A549 (cell line): Measurements from ENCODE around the gene ASCL5. TPM values are rescaled to one million over a fixed set of nuclear protein-coding genes. Genes with fewer than 3 reads are reported as not detected.

Experiments used
- ATAC-seq, 2 experiments: fragments of 200-7000 bp in 1 of 2; fragments of >200 bp in 1 of 2; cut with Nextera tagmentation in 1 of 2; cut with Tn5 transposase in 1 of 2; 3 replicates each; pipeline versions ENCODE4 v1.8.0 to v1.9.1; 2018 to 2020; ENCODE audit warnings: mild to moderate bottlenecking in 1 of 2, moderate library complexity in 1 of 2
- CTCF ChIA-PET: fragments of 300-600 bp; sonication (Branson Sonifier 250); formaldehyde crosslinking; extraction: SDS; loops from one replicate; lab custom pipeline; 2021; ENCODE audit warnings: antibody characterized with exemption, inconsistent platforms; lab: Yijun Ruan, JAX
- POLR2A ChIA-PET: fragments of 350-600 bp; formaldehyde crosslinking; extraction: SDS; loops from one replicate; lab custom pipeline; 2021; ENCODE audit warnings: antibody characterized with exemption, inconsistent platforms; lab: Yijun Ruan, JAX
- DNase-seq, 2 experiments: peaks; one replicate each; pipeline versions ENCODE4 v3.0.0 to v3.0.0-alpha.2; 2011 to 2016; ENCODE audit warnings: low read depth in 1 of 2, low spot score in 1 of 2
- FAIRE-seq: peaks from 2 replicates; lab custom pipeline; 2011; peaks lifted over from hg19 to GRCh38; lab: Jason Lieb, UNC
- H3K27ac ChIP-seq, 2 experiments: fragments of >200 bp; sonication (Bioruptor Twin); formaldehyde crosslinking; 3 replicates each; pipeline ENCODE4 v1.5.1; 2016 to 2017
- H3K4me1 ChIP-seq: fragments of >200 bp; sonication (Bioruptor Twin); formaldehyde crosslinking; 3 replicates; pipeline ENCODE4 v1.6.1; 2016
- H3K4me2 ChIP-seq: fragments of >200 bp; sonication (Bioruptor Twin); formaldehyde crosslinking; 3 replicates; pipeline ENCODE4 v1.6.1; 2016
- H3K4me3 ChIP-seq: fragments of >200 bp; sonication (Bioruptor Twin); formaldehyde crosslinking; 3 replicates; pipeline ENCODE4 v1.5.1; 2016
- H3K9me3 ChIP-seq: fragments of >200 bp; sonication (Bioruptor Twin); formaldehyde crosslinking; 3 replicates; pipeline ENCODE4 v1.6.1; 2016
- BCL3 ChIP-seq: fragments of >200 bp; sonication (Bioruptor Twin); formaldehyde crosslinking; IDR thresholded peaks from 3 replicates; pipeline ENCODE4 v1.6.1; 2016
- BHLHE40 ChIP-seq: IDR thresholded peaks from 2 replicates; pipeline ENCODE4 v1.6.1; 2012; ENCODE audit warnings: low read depth, low read length, inconsistent platforms
- CBX8 ChIP-seq: fragments of 200-600 bp; sonication (generic); IDR thresholded peaks from 2 replicates; pipeline ENCODE4 v1.6.1; 2016
- CEBPB ChIP-seq, 2 experiments: fragments of >200 bp in 1 of 2; sonication (Bioruptor Twin) in 1 of 2; formaldehyde crosslinking in 1 of 2; IDR thresholded peaks; 2 replicates each; pipeline ENCODE4 v1.6.1; 2012 to 2016
- CHD4 ChIP-seq: fragments of 200-600 bp; sonication (generic); IDR thresholded peaks from 2 replicates; pipeline ENCODE4 v1.6.1; 2016; ENCODE audit warnings: antibody characterized with exemption, mild to moderate bottlenecking, borderline replicate concordance
- EHF ChIP-seq: fragments of 250-450 bp; sonication (Bioruptor Pico); IDR thresholded peaks from 2 replicates; pipeline ENCODE4 v1.5.0; 2020; ENCODE audit warnings: mild to moderate bottlenecking
- ESRRA ChIP-seq: fragments of 150-350 bp; IDR thresholded peaks from 2 replicates; pipeline ENCODE4 v1.6.1; 2014; ENCODE audit warnings: mild to moderate bottlenecking, low read length, borderline replicate concordance
- FOXS1 ChIP-seq: fragments of 250-450 bp; sonication (Bioruptor Pico); IDR thresholded peaks from 2 replicates; pipeline ENCODE4 v1.5.0; 2020; ENCODE audit warnings: mild to moderate bottlenecking, moderate library complexity
- HDAC2 ChIP-seq: fragments of 200-600 bp; sonication (generic); IDR thresholded peaks from 2 replicates; pipeline ENCODE4 v1.6.1; 2016
- HOXA7 ChIP-seq: fragments of 250-450 bp; sonication (Bioruptor Pico); IDR thresholded peaks from 2 replicates; pipeline ENCODE4 v1.5.0; 2020; ENCODE audit warnings: mild to moderate bottlenecking, moderate library complexity
- HOXB13 ChIP-seq: fragments of 250-450 bp; sonication (Bioruptor Pico); IDR thresholded peaks from 2 replicates; pipeline ENCODE4 v1.5.0; 2020; ENCODE audit warnings: low read depth, mild to moderate bottlenecking, moderate library complexity
- JUNB ChIP-seq: fragments of >200 bp; sonication (Bioruptor Twin); formaldehyde crosslinking; IDR thresholded peaks from 2 replicates; pipeline ENCODE4 v1.6.1; 2016
- KDM1A ChIP-seq: fragments of 200-600 bp; sonication (generic); IDR thresholded peaks from 2 replicates; pipeline ENCODE4 v1.6.1; 2016; ENCODE audit warnings: low read depth, mild to moderate bottlenecking
- MYC ChIP-seq: IDR thresholded peaks from 2 replicates; pipeline ENCODE4 v1.6.1; 2012; ENCODE audit warnings: mild to moderate bottlenecking, inconsistent platforms, low read length, improper control_type of control experiment, borderline replicate concordance
- PHF8 ChIP-seq: fragments of 200-600 bp; sonication (generic); IDR thresholded peaks from 2 replicates; pipeline ENCODE4 v1.6.1; 2016; ENCODE audit warnings: low read depth, mild to moderate bottlenecking, antibody characterized with exemption, moderate library complexity, borderline replicate concordance
- POLR2A ChIP-seq: IDR thresholded peaks from 2 replicates; pipeline ENCODE4 v1.6.1; 2012; ENCODE audit warnings: mild to moderate bottlenecking, low read length
- RARB ChIP-seq: fragments of 250-450 bp; sonication (Bioruptor Pico); IDR thresholded peaks from 2 replicates; pipeline ENCODE4 v1.8.0; 2021; ENCODE audit warnings: mild to moderate bottlenecking, moderate library complexity
- RCOR1 ChIP-seq: fragments of 150-350 bp; IDR thresholded peaks from 2 replicates; pipeline ENCODE4 v1.6.1; 2014; ENCODE audit warnings: antibody characterized with exemption, low read length, low read depth
- SMC3 ChIP-seq: fragments of >200 bp; sonication (Bioruptor Twin); formaldehyde crosslinking; IDR thresholded peaks from 3 replicates; pipeline ENCODE4 v1.6.1; 2018; ENCODE audit warnings: inconsistent platforms
- SREBF2 ChIP-seq: fragments of 450-650 bp; IDR thresholded peaks from 2 replicates; pipeline ENCODE4 v1.6.1; 2014; ENCODE audit warnings: mild to moderate bottlenecking, moderate library complexity
- TP53 ChIP-seq: fragments of 250-450 bp; sonication (Bioruptor Pico); IDR thresholded peaks from 2 replicates; pipeline ENCODE4 v1.5.0; 2021; ENCODE audit warnings: mild to moderate bottlenecking, moderate library complexity
- USF2 ChIP-seq: fragments of 450-650 bp; IDR thresholded peaks from 2 replicates; pipeline ENCODE4 v1.6.1; 2014; ENCODE audit warnings: antibody characterized with exemption
- ZC3H11A ChIP-seq: fragments of 450-650 bp; IDR thresholded peaks from 2 replicates; pipeline ENCODE4 v1.6.1; 2014; ENCODE audit warnings: antibody characterized with exemption, mild to moderate bottlenecking
- ZFP36 ChIP-seq: fragments of 450-650 bp; IDR thresholded peaks from 2 replicates; pipeline ENCODE4 v1.6.1; 2014; ENCODE audit warnings: borderline replicate concordance; ENCODE audit not compliant: partially characterized antibody
- ZSCAN20 ChIP-seq: fragments of 250-450 bp; sonication (Bioruptor Pico); IDR thresholded peaks from 2 replicates; pipeline ENCODE4 v1.8.0; 2022; ENCODE audit warnings: mild to moderate bottlenecking, moderate library complexity
- WGBS: methylation state at CpG from one replicate; pipeline ENCODE4 v1.1.6; 2017; ENCODE audit errors: missing lambda C conversion rate; 5-methylcytosine and 5-hydroxymethylcytosine counted together
- polyA plus RNA-seq, 4 experiments: library from polyadenylated mRNA; depleted of rRNA in 3 of 4; stranded (reverse); fragments of >200 nt; fragmentation: RNase III in 1 of 4; extraction: RNeasy Plus Mini Kit Qiagen cat#74134 plus additional on column Dnase treatment in 1 of 4; gene quantifications; 2 replicates in 3 of 4; 3 replicates in 1 of 4; pipeline ENCODE4 v1.2.3, GENCODE V29; 2011 to 2017
- TF ChIP-seq, protein P1 (sequence below): IDR thresholded peaks from 2 replicates; pipeline ENCODE4 v1.6.1; 2012; ENCODE audit warnings: low read depth, borderline replicate concordance
- TF ChIP-seq, protein P2 (sequence below): fragments of 250-450 bp; sonication (Bioruptor Pico); IDR thresholded peaks from 2 replicates; pipeline ENCODE4 v1.5.0; 2020; ENCODE audit warnings: low read depth, mild to moderate bottlenecking, moderate library complexity

ASCL5 gene
- polyA plus RNA-seq, 2 of the 4 experiments (the other 2 are of a cell fraction) = 0.09 TPM; not detected in 1

- ChIA-PET POLR2A (no interaction called here), CTCF (interaction anchor here (2.4 kb wide), 1 partner anchor 12 kb away, joined by 7 read pairs; no protein-coding TSS in a partner anchor)
- Histone ChIP-seq H3K4me2 (no peak overlapping the region), H3K4me3 (no peak overlapping the region), H3K9me3 (no peaks in the 10 kb centered on the region), H3K4me1 (peaks cover 12% of the 10 kb centered on the region; the same call in 2 of the 3 replicates), H3K27ac (no peak overlapping the region)
- 66% methylated on average over 4 of the region's 4 CpGs for WGBS
- TF ChIP-seq ZSCAN20 (CRISPR knock-in tag) (no peak), HDAC2 (no peak), JUNB (no peak), TP53 (CRISPR knock-in tag) (no peak), POLR2A (no peak), BHLHE40 (no peak), CHD4 (no peak), HOXB13 (no peak), RARB (no peak), EHF (no peak), PHF8 (no peak), MYC (no peak), KDM1A (no peak), ZC3H11A (no peak), SMC3 (no peak), USF2 (no peak)
- TF ChIP-seq, protein P1, sequence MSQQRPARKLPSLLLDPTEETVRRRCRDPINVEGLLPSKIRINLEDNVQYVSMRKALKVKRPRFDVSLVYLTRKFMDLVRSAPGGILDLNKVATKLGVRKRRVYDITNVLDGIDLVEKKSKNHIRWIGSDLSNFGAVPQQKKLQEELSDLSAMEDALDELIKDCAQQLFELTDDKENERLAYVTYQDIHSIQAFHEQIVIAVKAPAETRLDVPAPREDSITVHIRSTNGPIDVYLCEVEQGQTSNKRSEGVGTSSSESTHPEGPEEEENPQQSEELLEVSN = no peak
- TF ChIP-seq, protein P2, sequence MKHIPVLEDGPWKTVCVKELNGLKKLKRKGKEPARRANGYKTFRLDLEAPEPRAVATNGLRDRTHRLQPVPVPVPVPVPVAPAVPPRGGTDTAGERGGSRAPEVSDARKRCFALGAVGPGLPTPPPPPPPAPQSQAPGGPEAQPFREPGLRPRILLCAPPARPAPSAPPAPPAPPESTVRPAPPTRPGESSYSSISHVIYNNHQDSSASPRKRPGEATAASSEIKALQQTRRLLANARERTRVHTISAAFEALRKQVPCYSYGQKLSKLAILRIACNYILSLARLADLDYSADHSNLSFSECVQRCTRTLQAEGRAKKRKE (CRISPR knock-in tag) = no peak
- DNase-seq = no peak
- ATAC-seq = no peak
- no peak for FAIRE-seq
Observed at GRCh38 chr1:201131398-201131797, 4.4 kb upstream of the ASCL5 start.

DNA sequence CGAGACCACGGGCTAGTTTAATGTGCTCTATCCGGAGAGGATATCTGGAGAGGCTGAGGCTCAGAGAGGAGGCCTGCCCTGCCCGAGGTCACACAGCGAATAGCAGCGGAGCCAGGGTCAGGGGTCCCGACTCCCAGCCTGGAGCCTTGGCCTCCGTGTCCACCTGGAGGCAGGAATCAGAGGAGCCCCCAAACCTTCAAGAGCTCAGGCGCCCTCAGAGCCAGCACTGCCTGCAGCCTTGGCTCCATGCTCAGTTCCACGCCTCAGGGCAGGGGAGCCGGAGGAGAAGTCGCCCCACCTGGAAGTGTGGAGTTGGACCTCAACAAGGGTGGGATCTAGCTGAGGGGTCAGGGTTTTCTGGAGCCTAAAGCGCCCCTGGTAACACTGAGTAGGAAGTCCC, 2.0 kb upstream of the ASCL5 start:
- WGBS = 81% methylated on average over 10 of the region's 13 CpGs
- no peak overlapping the region for H3K4me3 ChIP-seq
- no peak overlapping the region for H3K4me2 ChIP-seq
- DNase-seq = no peak
- no peak for ATAC-seq
- peaks cover 16% of the 10 kb centered on the region; the same call in 2 of the 3 replicates for H3K4me1 ChIP-seq
- ChIA-PET POLR2A (no interaction called here), CTCF (interaction anchor here (1.0 to 1.9 kb wide), 3 partner anchors 12 to 43 kb away, joined by 4 to 6 read pairs (median 5); no protein-coding TSS in a partner anchor)
- FAIRE-seq = no peak
- TF ChIP-seq RCOR1 (no peak), ESRRA (no peak), SREBF2 (no peak), HOXA7 (CRISPR knock-in tag) (no peak), SMC3 (no peak), FOXS1 (CRISPR knock-in tag) (no peak), RARB (no peak)
- TF ChIP-seq, protein P2 (CRISPR knock-in tag) = no peak
- no peak overlapping the region for H3K27ac ChIP-seq
- no peaks in the 10 kb centered on the region for H3K9me3 ChIP-seq

GRCh38 chr1:201128476-201128875, 1.5 kb upstream of the ASCL5 start:
- DNase-seq = no peak
- WGBS = 93% methylated on average over 9 of the region's 9 CpGs
- TF ChIP-seq RCOR1 = no peak
- no peak for TF ChIP-seq CEBPB (IDR thresholded peaks at IDR 0.05)
- no peak for TF ChIP-seq CBX8
- no peak for TF ChIP-seq HOXA7 (CRISPR knock-in tag)
- TF ChIP-seq BCL3 = no peak
- TF ChIP-seq ZFP36 = no peak
- no peak for TF ChIP-seq USF2
- FAIRE-seq = no peak
- Histone ChIP-seq H3K4me2 (no peak overlapping the region), H3K4me3 (no peak overlapping the region), H3K27ac (no peak overlapping the region), H3K4me1 (peaks cover 19% of the 10 kb centered on the region; the same call in 2 of the 3 replicates), H3K9me3 (no peaks in the 10 kb centered on the region)
- ATAC-seq = no peak
- POLR2A ChIA-PET = no interaction called here
- CTCF ChIA-PET = interaction anchor here (0.8 to 1.9 kb wide), 4 partner anchors 9 to 43 kb away, joined by 3 to 6 read pairs (median 4); no protein-coding TSS in a partner anchor
